ENCODE measurements around the gene HES7.

The HES7 gene

DNA sequence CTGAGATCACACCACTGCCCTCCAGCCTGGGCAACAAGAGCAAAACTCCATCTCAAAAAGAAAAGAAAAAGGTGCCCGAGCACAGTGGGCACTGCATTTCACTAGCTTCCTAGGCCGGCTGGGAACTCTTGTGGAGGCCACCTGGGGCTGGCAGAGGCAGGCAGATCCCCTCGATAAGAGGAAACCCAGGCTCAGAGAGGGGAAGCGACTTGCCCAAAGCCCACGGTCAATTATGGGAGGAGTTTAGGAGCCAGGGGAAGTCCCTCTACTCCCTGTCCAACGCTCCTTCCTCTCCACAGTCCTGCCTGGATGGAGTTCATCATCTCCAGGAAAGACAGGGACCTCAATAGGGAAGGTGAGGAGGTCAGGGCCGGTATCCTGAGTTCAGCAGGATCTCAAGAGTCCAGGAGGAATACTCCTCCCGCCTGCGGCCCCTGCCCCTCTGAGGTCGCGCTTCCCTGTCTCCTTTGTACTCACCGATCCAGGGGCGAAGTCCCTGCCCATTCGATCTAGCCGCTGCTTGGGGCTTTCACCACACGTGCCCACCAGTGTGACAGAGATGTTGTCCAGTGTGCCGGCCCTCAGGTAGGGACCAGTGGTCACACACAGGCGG is 6.4 kb downstream of the HES7 start:
- no peak overlapping the region for H3K9ac ChIP-seq (ENCODE audit: low read length)
- TF ChIP-seq, protein P1, sequence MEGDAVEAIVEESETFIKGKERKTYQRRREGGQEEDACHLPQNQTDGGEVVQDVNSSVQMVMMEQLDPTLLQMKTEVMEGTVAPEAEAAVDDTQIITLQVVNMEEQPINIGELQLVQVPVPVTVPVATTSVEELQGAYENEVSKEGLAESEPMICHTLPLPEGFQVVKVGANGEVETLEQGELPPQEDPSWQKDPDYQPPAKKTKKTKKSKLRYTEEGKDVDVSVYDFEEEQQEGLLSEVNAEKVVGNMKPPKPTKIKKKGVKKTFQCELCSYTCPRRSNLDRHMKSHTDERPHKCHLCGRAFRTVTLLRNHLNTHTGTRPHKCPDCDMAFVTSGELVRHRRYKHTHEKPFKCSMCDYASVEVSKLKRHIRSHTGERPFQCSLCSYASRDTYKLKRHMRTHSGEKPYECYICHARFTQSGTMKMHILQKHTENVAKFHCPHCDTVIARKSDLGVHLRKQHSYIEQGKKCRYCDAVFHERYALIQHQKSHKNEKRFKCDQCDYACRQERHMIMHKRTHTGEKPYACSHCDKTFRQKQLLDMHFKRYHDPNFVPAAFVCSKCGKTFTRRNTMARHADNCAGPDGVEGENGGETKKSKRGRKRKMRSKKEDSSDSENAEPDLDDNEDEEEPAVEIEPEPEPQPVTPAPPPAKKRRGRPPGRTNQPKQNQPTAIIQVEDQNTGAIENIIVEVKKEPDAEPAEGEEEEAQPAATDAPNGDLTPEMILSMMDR (IDR thresholded peaks at IDR 0.05; ENCODE audit: low read depth, low read length), result no peak
- TF ChIP-seq EZH2phosphoT487 (IDR thresholded peaks at IDR 0.05; ENCODE audit: low read depth), result no peak
- no peak overlapping the region for H3K27ac ChIP-seq (ENCODE audit: low read length)
- H3K36me3 ChIP-seq (replicated peaks; ENCODE audit: low read depth, low read length), result no peaks in the 10 kb centered on the region
- H3K27me3 ChIP-seq (ENCODE audit: low read depth, low read length), result peaks cover 20% of the 10 kb centered on the region
- no peaks in the 10 kb centered on the region for H3K9me3 ChIP-seq (ENCODE audit: insufficient read depth, low read length)
- no peaks in the 10 kb centered on the region for H4K20me1 ChIP-seq (ENCODE audit: insufficient read depth, low read length)
- H3K79me2 ChIP-seq (ENCODE audit: low read length), result no peaks in the 10 kb centered on the region
- H3K4me2 ChIP-seq (ENCODE audit: low read length), result peak overlapping the region; percentile 85
- H2AFZ ChIP-seq (ENCODE audit: low read depth, low read length), result no peak overlapping the region
- H3K4me3 ChIP-seq (ENCODE audit: low read length), result peak overlapping the region; percentile 96
- H3K4me1 ChIP-seq (ENCODE audit: low read length), result peaks cover 9% of the 10 kb centered on the region; the same call in 1 of the 2 replicates

DNA sequence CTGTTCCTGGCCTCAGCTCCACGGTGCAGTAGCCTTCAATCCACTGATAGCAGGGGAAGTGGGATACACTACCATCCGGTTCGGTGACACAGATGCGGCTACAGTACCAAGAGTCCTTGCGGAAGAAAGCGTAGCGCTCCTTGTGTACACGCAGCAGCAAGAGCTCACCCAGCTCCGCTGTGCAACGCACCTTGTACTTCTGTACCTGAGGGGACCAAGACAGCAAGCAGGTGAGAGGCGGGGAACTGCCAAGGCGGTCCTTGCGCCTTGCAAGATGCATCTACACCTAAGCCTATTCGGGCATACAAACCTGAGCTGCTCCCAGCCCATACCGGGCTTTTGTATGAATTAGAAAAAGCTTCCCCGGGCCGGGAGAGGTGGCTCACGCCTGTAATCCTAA is 7.1 kb downstream of the HES7 start:
- H3K9me3 ChIP-seq (ENCODE audit: insufficient read depth, low read length), result no peaks in the 10 kb centered on the region
- H3K36me3 ChIP-seq (replicated peaks; ENCODE audit: low read depth, low read length), result no peaks in the 10 kb centered on the region
- H2AFZ ChIP-seq (ENCODE audit: low read depth, low read length), result no peak overlapping the region
- TF ChIP-seq, protein P1 (IDR thresholded peaks at IDR 0.05; ENCODE audit: low read depth, low read length), result no peak
- TF ChIP-seq EZH2phosphoT487 (IDR thresholded peaks at IDR 0.05; ENCODE audit: low read depth), result no peak
- H3K79me2 ChIP-seq (ENCODE audit: low read length), result no peaks in the 10 kb centered on the region
- H3K27me3 ChIP-seq (ENCODE audit: low read depth, low read length), result peaks cover 26% of the 10 kb centered on the region
- no peak overlapping the region for H3K4me2 ChIP-seq (ENCODE audit: low read length)
- H3K9ac ChIP-seq (ENCODE audit: low read length), result no peak overlapping the region
- no peaks in the 10 kb centered on the region for H4K20me1 ChIP-seq (ENCODE audit: insufficient read depth, low read length)
- H3K27ac ChIP-seq (ENCODE audit: low read length), result no peak overlapping the region
- no peak overlapping the region for H3K4me3 ChIP-seq (ENCODE audit: low read length)
- H3K4me1 ChIP-seq (ENCODE audit: low read length), result peaks cover 9% of the 10 kb centered on the region; the same call in 1 of the 2 replicates

DNA sequence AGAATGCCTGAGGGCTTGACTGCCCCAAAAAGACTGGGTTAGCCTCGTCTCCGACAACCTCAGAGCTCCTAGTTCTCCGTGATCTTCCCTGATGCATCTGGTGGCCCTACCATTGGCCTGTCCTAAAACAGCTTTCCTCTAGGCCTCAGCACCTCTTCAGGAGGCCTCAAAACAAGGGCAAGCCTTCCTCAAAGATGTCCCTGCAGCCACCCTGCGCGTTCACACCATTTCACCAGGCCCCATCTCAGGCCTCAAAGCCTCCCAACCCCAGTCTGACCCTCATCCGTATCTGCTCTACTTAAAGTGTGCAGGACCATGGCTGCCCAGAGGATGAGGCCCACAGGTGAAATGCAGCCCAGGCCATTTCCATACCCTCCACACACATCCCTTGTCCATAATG is 13.0 kb downstream of the HES7 start:
- Histone ChIP-seq H3K4me3 (ENCODE audit: low read length) (no peak overlapping the region), H3K9ac (ENCODE audit: low read length) (no peak overlapping the region), H4K20me1 (ENCODE audit: insufficient read depth, low read length) (no peaks in the 10 kb centered on the region), H3K9me3 (ENCODE audit: insufficient read depth, low read length) (no peaks in the 10 kb centered on the region), H3K27me3 (ENCODE audit: low read depth, low read length) (peaks cover 22% of the 10 kb centered on the region), H3K79me2 (ENCODE audit: low read length) (no peaks in the 10 kb centered on the region), H3K4me1 (ENCODE audit: low read length) (no peaks in the 10 kb centered on the region), H3K4me2 (ENCODE audit: low read length) (no peak overlapping the region), H3K36me3 (replicated peaks; ENCODE audit: low read depth, low read length) (no peaks in the 10 kb centered on the region), H2AFZ (ENCODE audit: low read depth, low read length) (no peak overlapping the region), H3K27ac (ENCODE audit: low read length) (no peak overlapping the region)
- TF ChIP-seq, protein P1 (IDR thresholded peaks at IDR 0.05; ENCODE audit: low read depth, low read length), result no peak
- TF ChIP-seq EZH2phosphoT487 (IDR thresholded peaks at IDR 0.05; ENCODE audit: low read depth), result no peak

DNA sequence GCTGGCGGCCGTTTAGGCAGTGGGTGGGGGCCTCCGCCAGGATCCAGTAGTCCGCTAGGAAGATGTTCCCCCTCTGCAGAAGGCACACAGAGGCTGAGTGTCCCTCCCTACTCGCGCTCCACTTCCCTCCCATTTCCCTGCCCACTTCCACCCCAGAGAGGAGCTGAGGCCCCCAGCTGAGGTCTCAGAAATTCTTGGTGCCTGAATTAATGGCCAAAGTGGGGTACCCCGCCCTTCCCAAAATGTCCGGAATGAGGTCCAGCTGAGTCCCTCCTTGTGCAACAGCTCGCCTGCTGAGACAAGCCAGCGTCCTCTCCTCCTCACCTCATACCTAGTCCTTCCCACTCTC is 13.5 kb downstream of the HES7 start:
- Histone ChIP-seq H3K9ac (ENCODE audit: low read length) (no peak overlapping the region), H4K20me1 (ENCODE audit: insufficient read depth, low read length) (no peaks in the 10 kb centered on the region), H3K27ac (ENCODE audit: low read length) (no peak overlapping the region), H2AFZ (ENCODE audit: low read depth, low read length) (no peak overlapping the region), H3K4me1 (ENCODE audit: low read length) (no peaks in the 10 kb centered on the region), H3K4me2 (ENCODE audit: low read length) (peak overlapping the region; percentile 100), H3K9me3 (ENCODE audit: insufficient read depth, low read length) (no peaks in the 10 kb centered on the region), H3K27me3 (ENCODE audit: low read depth, low read length) (peaks cover 18% of the 10 kb centered on the region), H3K4me3 (ENCODE audit: low read length) (peak overlapping the region; percentile 92), H3K36me3 (replicated peaks; ENCODE audit: low read depth, low read length) (no peaks in the 10 kb centered on the region), H3K79me2 (ENCODE audit: low read length) (no peaks in the 10 kb centered on the region)
- TF ChIP-seq, protein P1 (IDR thresholded peaks at IDR 0.05; ENCODE audit: low read depth, low read length), result no peak
- no peak for TF ChIP-seq EZH2phosphoT487 (IDR thresholded peaks at IDR 0.05; ENCODE audit: low read depth)
